B cell (primary cell): ENCODE results near the gene LTBP3. TPM values are rescaled to one million over a fixed set of nuclear protein-coding genes. Genes with fewer than 3 reads are reported as not detected.

Source experiments
- ATAC-seq: fragments of 200-7000 bp; cut with Tn5 transposase; one replicate; pipeline ENCODE4 v1.10.0; 2021; ENCODE audit warnings: low read depth, mild to moderate bottlenecking, moderate number of reproducible peaks, moderate library complexity
- CTCF ChIA-PET: fragments of 350-600 bp; sonication (Branson Sonifier 250); formaldehyde crosslinking; loops from one replicate; lab custom pipeline; 2021; ENCODE audit warnings: antibody characterized with exemption, inconsistent platforms; lab: Charles Lee
- POLR2A ChIA-PET: fragments of 350-600 bp; sonication (Branson Sonifier 250); formaldehyde crosslinking; loops from one replicate; lab custom pipeline; 2021; ENCODE audit warnings: antibody characterized with exemption; lab: Charles Lee
- DNase-seq: peaks from one replicate; pipeline ENCODE4 v3.0.0; 2013
- H2AFZ ChIP-seq: 2 replicates; pipeline ENCODE4 v1.6.1; 2012; ENCODE audit warnings: mild to moderate bottlenecking, low read depth, low read length; ENCODE audit not compliant: insufficient read depth, poor library complexity, severe bottlenecking
- H3K27ac ChIP-seq, 2 donors: 1 replicate in 1 of 2; 2 replicates in 1 of 2; pipeline ENCODE4 v1.5.1; 2012 to 2013; ENCODE audit warnings: low read length in 2 of 2, mild to moderate bottlenecking in 2 of 2, moderate library complexity in 1 of 2
- H3K27me3 ChIP-seq, 4 experiments: fragments of 200-600 bp in 1 of 4; sonication (generic) in 1 of 4; replicated peaks in 1 of 4; 1 replicate in 2 of 4; 2 replicates in 2 of 4; pipeline versions ENCODE4 v1.6.1 to v1.7.0; 2013 to 2016; ENCODE audit warnings: low read length in 3 of 4, mild to moderate bottlenecking in 2 of 4, mixed read lengths in 1 of 4, moderate library complexity in 1 of 4; ENCODE audit not compliant: insufficient read depth in 4 of 4, control insufficient read depth in 3 of 4; ENCODE audit errors: control extremely low read depth in 1 of 4
- H3K36me3 ChIP-seq, 2 experiments: replicated peaks in 1 of 2; 1 replicate in 1 of 2; 2 replicates in 1 of 2; pipeline versions ENCODE4 v1.6.1 to v1.7.1; 2013; ENCODE audit warnings: low read length in 1 of 2; ENCODE audit not compliant: insufficient read depth in 2 of 2, control insufficient read depth in 1 of 2; ENCODE audit errors: control extremely low read depth in 1 of 2, extremely low read depth in 1 of 2
- H3K4me1 ChIP-seq, 2 donors: fragments of 200-600 bp in 1 of 2; sonication (generic) in 1 of 2; 1 replicate in 1 of 2; 2 replicates in 1 of 2; pipeline versions ENCODE4 v1.5.1 to v1.6.1; 2013 to 2017; ENCODE audit warnings: low read length in 2 of 2; ENCODE audit not compliant: control insufficient read depth in 2 of 2, insufficient read depth in 2 of 2
- H3K4me2 ChIP-seq: replicated peaks from 2 replicates; pipeline ENCODE3; 2012; ENCODE audit warnings: mild to moderate bottlenecking, low read depth, low read length; ENCODE audit not compliant: poor library complexity, severe bottlenecking
- H3K4me3 ChIP-seq, 5 experiments: fragments of 200-600 bp in 1 of 5; sonication (generic) in 1 of 5; 1 replicate in 3 of 5; 2 replicates in 2 of 5; pipeline versions ENCODE4 v1.5.1 to v1.7.0; 2011 to 2016; ENCODE audit warnings: low read length in 4 of 5, mild to moderate bottlenecking in 4 of 5, low read depth in 2 of 5, control low read depth in 1 of 5, moderate library complexity in 1 of 5; ENCODE audit not compliant: insufficient read depth in 1 of 5; ENCODE audit errors: control extremely low read depth in 1 of 5, extremely low read depth in 1 of 5
- H3K79me2 ChIP-seq: fragments of 200-600 bp; sonication (generic); one replicate; pipeline ENCODE4 v1.6.0; 2016; ENCODE audit warnings: low read length; ENCODE audit not compliant: control insufficient read depth, insufficient read depth
- H3K9ac ChIP-seq: fragments of 200-600 bp; sonication (generic); 2 replicates; pipeline ENCODE4 v1.6.1; 2017; ENCODE audit warnings: mild to moderate bottlenecking, low read length, moderate library complexity
- H3K9me3 ChIP-seq, 3 donors: one replicate each; pipeline versions ENCODE4 v1.6.1 to v1.7.1; 2013; ENCODE audit warnings: low read length in 2 of 3; ENCODE audit not compliant: control insufficient read depth in 2 of 3, insufficient read depth in 1 of 3; ENCODE audit errors: control extremely low read depth in 1 of 3
- H4K20me1 ChIP-seq: 2 replicates; pipeline ENCODE4 v1.6.0; 2012; ENCODE audit warnings: mild to moderate bottlenecking, low read length; ENCODE audit not compliant: insufficient read depth, control insufficient read depth, poor library complexity, severe bottlenecking
- H3K27ac Mint-ChIP-seq: one replicate; pipeline ENCODE4 v1.8.0; 2021; ENCODE audit warnings: mixed read lengths
- H3K27me3 Mint-ChIP-seq: one replicate; pipeline ENCODE4 v1.8.0; 2021; ENCODE audit warnings: mixed read lengths
- H3K4me1 Mint-ChIP-seq: one replicate; pipeline ENCODE4 v1.8.0; 2021; ENCODE audit warnings: mixed read lengths
- H3K4me3 Mint-ChIP-seq: one replicate; pipeline ENCODE4 v1.8.0; 2021; ENCODE audit warnings: mixed read lengths
- H3K9me3 Mint-ChIP-seq: one replicate; pipeline ENCODE4 v1.8.0; 2022; ENCODE audit warnings: mixed read lengths; ENCODE audit not compliant: insufficient read depth
- CTCF ChIP-seq: fragments of 200-600 bp; IDR thresholded peaks from one replicate; pipeline ENCODE4 v1.8.0; 2022; ENCODE audit warnings: antibody characterized with exemption, mild to moderate bottlenecking
- EZH2 ChIP-seq: IDR thresholded peaks from 2 replicates; pipeline ENCODE4 v1.6.1; 2012; ENCODE audit warnings: borderline replicate concordance, low read depth, mild to moderate bottlenecking, moderate library complexity, low read length; ENCODE audit not compliant: insufficient read depth, poor library complexity, severe bottlenecking
- WGBS: methylation state at CpG from one replicate; pipeline ENCODE4 v1.1.5; 2013; ENCODE audit warnings: missing lambda C conversion rate; ENCODE audit not compliant: insufficient coverage; 5-methylcytosine and 5-hydroxymethylcytosine counted together
- intact Hi-C: fragments of 100-400 bp; cut with micrococcal nuclease; formaldehyde crosslinking; loops from one replicate; pipeline ENCODE4 v1.10.0; 2022
- polyA plus RNA-seq: library from polyadenylated mRNA; depleted of rRNA; stranded (reverse); fragments of >200 nt; gene quantifications from 2 replicates; pipeline ENCODE4 v1.2.3, GENCODE V29; 2012
- total RNA-seq, 2 donors: library from RNA; stranded (reverse); fragments of 120-200 nt in 1 of 2; gene quantifications; 1 replicate in 1 of 2; 2 replicates in 1 of 2; pipeline versions ENCODE4 v1.2.3 to v1.2.4, GENCODE V29; 2013 to 2022

LTBP3 gene
- total and polyA plus RNA-seq, 2 donors (not counting 1 experiment from before 2014, with no cell fraction given), result 65.1 to 69.0 TPM

- Histone ChIP-seq H3K79me2 (peaks cover 42% of the 10 kb centered on the region), H3K27ac (peak overlapping the region; percentile 85 to 93), H3K4me1 (peaks cover 51 to 76% of the 10 kb centered on the region in 2 donors), H3K4me2 (peak overlapping the region; percentile 100), H3K9me3 (no peaks in the 10 kb centered on the region), H3K36me3 (peaks cover 0 to 4% of the 10 kb centered on the region in 2 experiments), H3K27me3 (no peaks in the 10 kb centered on the region), H2AFZ (no peak overlapping the region), H4K20me1 (peaks cover 40% of the 10 kb centered on the region), H3K4me3 (peak overlapping the region; percentile 42 to 83 (median 70)), H3K9ac (peak overlapping the region; percentile 83)
- WGBS, result 53% methylated on average over 22 of the region's 22 CpGs
- no peaks in the 10 kb centered on the region for H3K9me3 Mint-ChIP-seq
- ATAC-seq (no peak), DNase-seq (no peak)
- H3K27ac Mint-ChIP-seq, result peak overlapping the region; percentile 95
- ChIA-PET CTCF (interaction anchor here (0.9 to 5.1 kb wide), 6 partner anchors 8 to 40 kb away, joined by 3 to 86 read pairs (median 27); partner anchors contain the start of genes KCNK7 and MAP3K11), POLR2A (interaction anchor here (1.1 to 7.5 kb wide), 8 partner anchors 14 to 170 kb away, joined by 3 to 53 read pairs (median 7); partner anchors contain the start of genes KAT5, MAP3K11 and PCNX3)
- peak overlapping the region; percentile 98 for H3K4me3 Mint-ChIP-seq
- intact Hi-C loops, result loop anchor here (1.0 to 10.0 kb wide), 6 partner anchors 15 to 829 kb away; partner anchors contain the start of genes BANF1, CFL1, EIF1AD and PCNX3
- no peaks in the 10 kb centered on the region for H3K27me3 Mint-ChIP-seq
- TF ChIP-seq CTCF, result no peak
- TF ChIP-seq EZH2, result no peak
- H3K4me1 Mint-ChIP-seq, result peaks cover 78% of the 10 kb centered on the region
These were observed 15.4 kb upstream of the LTBP3 start for GRCh38 chr11:65573391-65574079.
